Cerebellar nuclear complex (tissue), 1 donor: Measurements from ENCODE around the gene RCSD1.
"Not testable (repeated sequence)": the region's sequence is repeated elsewhere in the genome, so short reads cannot be mapped to it uniquely, and the experiment has no call there.

Source experiments
- DNase-seq, 2 experiments: peaks; one replicate each; lab custom pipeline; 2025; lab: John Stamatoyannopoulos, UW

The RCSD1 gene

GRCh38 chr1:167714439-167715156 is 84.6 kb downstream of the RCSD1 start:
- DNase-seq: peak in 1 of 2 experiments; percentile 58

DNA sequence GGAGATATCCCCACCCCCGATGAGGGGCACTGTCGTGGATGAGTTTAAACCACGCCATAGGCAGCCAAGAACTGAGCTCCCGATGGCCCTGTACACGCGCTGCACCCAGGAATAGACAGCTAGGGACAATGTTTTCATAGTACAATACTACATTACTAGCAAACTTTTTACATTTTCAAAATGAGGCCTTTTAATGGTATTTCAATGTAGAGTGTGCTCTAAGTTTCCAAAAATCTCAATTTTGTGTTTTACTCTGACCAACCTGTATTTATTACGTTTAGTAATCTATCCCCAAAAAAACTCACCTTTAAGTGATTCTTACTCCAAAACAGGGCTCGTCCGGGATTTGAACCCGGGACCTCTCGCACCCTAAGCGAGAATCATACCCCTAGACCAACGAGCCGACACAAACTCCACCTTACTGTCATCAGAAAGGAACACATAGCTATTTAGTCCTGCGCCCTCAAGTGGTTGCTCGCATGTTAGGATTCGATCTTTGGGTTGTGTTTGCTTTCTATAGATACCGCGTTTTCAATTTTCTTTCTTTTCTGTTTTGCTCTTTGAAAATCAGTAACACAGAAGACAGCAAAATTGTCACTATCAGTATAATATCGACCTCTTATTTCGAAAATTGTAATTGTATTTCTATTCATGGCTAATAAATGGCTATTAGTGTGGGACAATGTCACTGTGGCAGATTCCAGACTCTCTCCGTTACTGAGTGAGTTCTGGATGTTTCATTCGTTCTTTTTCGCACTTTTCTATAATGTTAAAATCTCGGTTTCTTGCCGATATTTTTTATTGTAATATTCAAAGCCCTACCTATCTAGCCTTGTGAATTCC is 85.3 kb downstream of the RCSD1 start:
- peak; percentile 41 to 68 for DNase-seq

- peak in 1 of 2 experiments; percentile 10 for DNase-seq
Measured at GRCh38 chr1:167716000-167716271, 85.9 kb downstream of the RCSD1 start.

GRCh38 chr1:167717351-167717750 is 87.3 kb downstream of the RCSD1 start:
- DNase-seq: no peak

GRCh38 chr1:167718914-167719691 is 89.1 kb downstream of the RCSD1 start:
- DNase-seq: no peak

- DNase-seq: not testable (repeated sequence)
Measured at GRCh38 chr1:167719715-167720421, 89.8 kb downstream of the RCSD1 start.

DNA sequence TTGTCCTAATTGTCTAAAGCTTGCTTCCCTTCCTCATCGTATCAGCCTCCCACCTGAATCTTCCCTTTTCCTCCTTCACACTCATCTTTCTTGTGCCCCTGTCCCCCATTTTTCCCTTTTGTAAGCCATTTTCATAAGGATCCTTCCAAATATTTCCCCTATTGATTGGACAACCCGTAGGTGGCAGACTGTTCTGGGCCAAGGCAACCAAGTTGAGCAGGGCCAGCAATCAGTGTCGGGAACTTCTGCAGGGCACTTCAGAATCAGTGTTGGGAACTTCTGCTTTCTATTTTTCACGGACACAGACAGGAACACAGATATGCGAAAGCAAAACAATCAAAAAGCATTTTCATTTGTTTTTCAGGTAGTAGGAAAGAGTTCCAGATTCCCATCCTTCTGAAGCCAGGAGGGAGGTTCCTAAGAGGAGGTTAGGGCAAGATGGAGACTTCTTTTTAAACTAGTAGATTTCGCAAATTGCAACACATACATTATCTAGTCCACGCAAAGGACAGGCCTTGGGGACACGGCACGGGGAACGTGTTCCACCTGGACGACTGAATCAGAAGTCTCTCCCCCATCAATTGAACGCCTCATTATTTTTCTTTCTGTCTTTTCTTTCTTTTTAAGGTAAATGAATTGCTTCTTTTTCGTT is 91.1 kb downstream of the RCSD1 start:
- no peak for DNase-seq

DNA sequence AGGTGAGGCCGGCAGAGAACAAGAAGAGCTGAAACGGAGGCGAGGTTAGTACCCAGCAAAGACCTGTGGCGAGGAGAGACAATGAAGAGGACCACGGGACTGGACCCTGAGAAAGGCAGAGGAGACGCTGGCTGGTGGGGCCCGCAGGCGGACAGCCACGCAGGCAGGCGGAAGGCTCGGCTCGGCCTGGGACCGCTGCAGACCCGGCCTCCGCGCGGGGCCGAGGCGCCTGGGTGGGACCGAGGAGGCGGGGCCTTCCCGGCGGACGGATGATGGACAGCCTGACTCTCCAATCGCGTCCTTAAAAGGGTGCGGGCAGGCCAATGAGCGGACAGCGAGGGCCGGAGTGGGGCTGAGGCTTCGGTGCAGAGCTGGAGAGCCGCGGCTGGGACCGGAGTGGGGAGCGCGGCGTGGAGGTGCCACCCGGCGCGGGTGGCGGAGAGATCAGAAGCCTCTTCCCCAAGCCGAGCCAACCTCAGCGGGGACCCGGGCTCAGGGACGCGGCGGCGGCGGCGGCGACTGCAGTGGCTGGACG is 91.7 kb downstream of the RCSD1 start, which contains the start of gene MPZL1:
Gene MPZL1, plus strand, starts transcription at position 366 of the 535 bp plus-strand sequence. CDS start 170 bp downstream, outside the sequence.
- DNase-seq: peak in 1 of 2 experiments; percentile 82

GRCh38 chr1:167722152-167722869 is 92.3 kb downstream of the RCSD1 start:
- no peak for DNase-seq

DNA sequence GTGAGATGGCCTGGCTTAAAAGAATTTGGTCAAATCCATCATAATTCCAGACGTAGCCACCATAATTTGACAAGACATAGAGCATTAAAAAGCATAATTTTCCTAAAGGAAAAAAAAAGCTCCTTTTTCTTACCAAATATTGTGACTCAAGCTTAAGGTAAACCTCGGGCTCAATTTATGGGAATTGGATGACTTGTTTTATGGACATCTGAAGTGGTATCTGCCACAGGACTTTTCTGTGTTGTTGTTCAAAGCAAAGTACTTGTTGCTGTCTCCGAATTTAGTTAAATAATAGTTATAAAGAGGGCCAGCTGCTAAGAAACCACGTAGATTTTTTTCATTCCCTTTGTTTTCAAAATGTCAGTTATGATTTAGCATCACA is 92.8 kb downstream of the RCSD1 start:
- DNase-seq: no peak

- no peak for DNase-seq
Measured at GRCh38 chr1:167723707-167724323, 93.8 kb downstream of the RCSD1 start.

DNA sequence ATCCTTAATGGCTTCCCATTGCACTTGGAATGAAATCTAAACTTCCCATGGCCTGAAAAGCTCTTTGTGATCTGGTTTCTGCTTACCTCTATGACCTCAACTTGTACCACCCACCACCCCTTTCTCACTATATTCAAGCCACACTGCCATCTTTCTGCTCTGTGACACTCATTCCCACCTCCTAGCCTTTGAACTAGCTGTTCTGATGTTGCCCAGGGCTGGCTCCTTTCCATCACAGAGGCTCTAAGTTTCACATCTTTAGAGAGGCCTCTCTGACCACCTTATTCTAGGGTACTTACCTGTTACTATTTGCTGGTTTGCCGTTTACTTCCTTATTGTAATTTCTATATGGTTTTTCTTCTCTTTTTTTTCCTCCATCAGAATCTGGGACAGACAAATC is 96.0 kb downstream of the RCSD1 start:
- no peak for DNase-seq

DNA sequence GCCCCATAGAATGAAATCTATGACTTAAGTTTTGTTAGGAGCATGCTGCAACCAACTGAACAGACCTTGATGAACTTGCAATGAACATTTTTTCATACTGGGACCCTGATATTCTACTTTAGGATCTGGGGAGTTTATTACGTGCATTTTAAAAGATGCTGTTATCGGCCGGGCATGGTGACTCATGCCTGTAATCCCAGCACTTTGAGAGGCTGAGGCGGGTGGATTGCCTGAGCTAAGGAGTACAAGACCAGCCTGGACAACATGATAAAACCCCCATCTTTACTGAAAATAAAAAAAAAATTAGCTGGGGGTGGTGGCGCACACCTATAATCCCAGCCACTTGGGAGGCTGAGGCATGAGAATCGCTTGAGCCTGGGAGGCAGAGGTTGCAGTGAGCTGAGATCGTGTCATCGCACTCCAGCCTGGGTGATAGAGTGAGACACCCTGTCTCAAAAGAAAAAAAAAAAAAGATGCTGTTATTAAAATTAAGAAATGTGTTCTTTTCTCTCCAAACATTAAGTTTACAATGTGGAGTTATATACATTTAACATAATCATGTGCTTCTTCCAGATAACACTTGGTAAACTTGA is 98.9 kb downstream of the RCSD1 start:
- no peak for DNase-seq

DNA sequence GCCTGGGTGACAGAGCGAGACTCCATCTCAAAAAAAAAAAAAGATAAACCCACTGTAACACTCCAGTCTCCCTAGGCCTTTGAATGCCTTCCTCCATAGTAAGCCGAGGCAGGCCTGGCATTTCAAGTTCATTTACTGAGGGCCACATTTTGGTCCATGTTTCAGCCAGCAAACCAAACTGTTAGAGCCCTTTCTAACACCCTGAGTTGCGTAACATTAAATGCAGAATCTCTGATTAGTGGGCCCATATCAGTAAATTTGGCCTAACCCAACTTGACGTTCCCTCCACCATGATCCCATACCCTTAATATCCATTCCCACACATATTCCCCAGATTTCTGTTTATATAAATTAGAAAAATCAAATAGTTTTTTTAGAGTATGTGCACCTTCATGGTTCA is 104.2 kb downstream of the RCSD1 start:
- DNase-seq: no peak

DNA sequence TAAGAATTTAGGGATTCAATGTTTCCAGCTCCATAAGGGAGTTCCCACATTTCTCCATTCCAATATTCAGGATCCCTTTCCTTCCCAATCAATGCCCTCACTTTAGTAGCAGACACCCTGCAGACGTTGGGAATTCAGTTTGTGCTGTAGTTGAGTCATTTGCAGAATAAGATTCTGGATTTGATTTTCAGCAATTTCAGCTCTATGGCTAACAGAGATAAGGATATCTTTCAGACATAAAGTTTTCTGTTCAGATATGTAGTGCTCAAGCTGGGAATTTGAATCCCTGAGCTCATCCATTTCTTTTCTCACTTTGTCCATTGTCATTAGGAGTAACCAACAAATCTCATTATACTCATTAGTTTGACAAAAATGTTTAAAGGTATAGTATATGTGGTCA is 104.8 kb downstream of the RCSD1 start:
- no peak for DNase-seq

- no peak for DNase-seq
Measured at GRCh38 chr1:167737169-167737568, 107.1 kb downstream of the RCSD1 start.

GRCh38 chr1:167738158-167738557 is 108.1 kb downstream of the RCSD1 start:
- DNase-seq: no peak

GRCh38 chr1:167739752-167740151 is 109.7 kb downstream of the RCSD1 start:
- no peak for DNase-seq

- DNase-seq: not testable (repeated sequence)
Measured at GRCh38 chr1:167741103-167741502, 111.1 kb downstream of the RCSD1 start.
